Measurements from ENCODE around the gene TRPV6.
A peak's percentile ranks its signal among the peaks of the same experiment; 100 is the strongest.

TRPV6 gene

GRCh38 chr7:142916508-142916907 is 31.0 kb upstream of the TRPV6 start:
- TF ChIP-seq CTCF (IDR thresholded peaks at IDR 0.05; ENCODE audit: insufficient read depth, low read depth, low read length, missing control alignments) = no peak
- no peak for DNase-seq (ENCODE audit: low read depth)
- H3K4me3 ChIP-seq (ENCODE audit: low read length) = no peak overlapping the region

DNA sequence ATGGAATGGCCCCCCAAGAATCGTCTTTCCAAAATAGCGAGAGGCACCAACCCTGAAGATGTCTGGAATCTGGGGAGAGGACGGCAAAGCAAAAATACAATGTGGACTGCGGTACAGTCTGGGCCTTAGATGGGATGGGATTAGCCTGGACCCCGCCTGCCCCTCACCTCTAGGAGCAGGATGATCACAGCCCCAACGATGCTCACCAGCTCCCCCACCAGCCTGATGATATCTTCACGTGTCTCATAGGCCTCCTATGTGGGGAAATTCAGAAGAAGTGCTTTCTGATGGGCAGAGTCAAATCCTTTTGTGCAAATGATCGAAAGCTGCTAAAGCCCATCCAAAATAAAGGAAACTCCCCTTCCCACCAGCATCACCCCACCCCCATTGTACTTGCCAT is 29.8 kb upstream of the TRPV6 start:
- H3K4me3 ChIP-seq (ENCODE audit: low read length) = no peak overlapping the region
- DNase-seq (ENCODE audit: low read depth) = no peak
- TF ChIP-seq CTCF (IDR thresholded peaks at IDR 0.05; ENCODE audit: insufficient read depth, low read depth, low read length, missing control alignments) = no peak

- no peak overlapping the region for H3K4me3 ChIP-seq (ENCODE audit: low read length)
Measured at GRCh38 chr7:142914121-142914520, 28.6 kb upstream of the TRPV6 start.

DNA sequence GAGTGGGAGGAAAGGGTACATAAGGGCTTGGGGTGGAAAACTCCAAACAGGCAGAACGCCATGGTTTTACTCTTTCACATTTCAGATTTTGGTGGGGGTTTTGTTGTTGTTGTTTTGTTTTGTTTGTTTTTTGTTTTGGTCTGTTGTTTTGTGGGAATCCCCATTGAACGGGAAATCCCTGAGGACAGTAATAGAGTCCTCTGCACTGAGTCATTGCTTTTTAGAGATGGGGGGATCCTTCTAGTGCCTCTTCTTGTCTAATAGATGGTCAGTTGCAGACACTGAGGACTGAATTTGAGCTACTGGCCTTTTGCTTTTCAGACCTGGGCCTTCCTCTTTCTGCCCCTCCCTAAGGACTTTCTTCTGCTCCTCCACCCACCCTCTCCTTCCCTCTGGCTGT is 28.0 kb upstream of the TRPV6 start:
- no peak for TF ChIP-seq CTCF (IDR thresholded peaks at IDR 0.05; ENCODE audit: insufficient read depth, low read depth, low read length, missing control alignments)
- DNase-seq (ENCODE audit: low read depth) = no peak
- H3K4me3 ChIP-seq (ENCODE audit: low read length) = no peak overlapping the region

More at GRCh38 chr7:142914121-142914520, 28.6 kb upstream of the TRPV6 start:
- DNase-seq (ENCODE audit: low read depth) = no peak
- no peak for TF ChIP-seq CTCF (IDR thresholded peaks at IDR 0.05; ENCODE audit: insufficient read depth, low read depth, low read length, missing control alignments)

DNA sequence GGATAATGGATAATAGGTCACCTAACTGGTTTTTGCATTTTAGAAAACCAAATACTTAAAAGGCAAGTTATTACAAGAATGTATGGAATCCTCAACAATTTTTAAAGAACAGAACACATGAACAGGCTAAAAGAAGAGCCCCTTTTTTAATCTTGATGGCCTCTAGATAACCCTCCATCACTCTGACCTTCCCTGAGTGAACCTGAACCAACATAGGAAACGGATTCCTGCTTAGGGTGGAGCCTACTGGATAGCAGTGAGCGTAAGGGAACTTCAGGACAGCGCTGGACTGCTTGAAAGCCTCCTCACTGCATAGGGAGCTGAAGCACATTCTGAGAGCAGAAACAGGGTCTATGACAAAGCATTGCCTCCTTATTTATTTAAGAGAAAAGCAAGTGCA is 27.5 kb upstream of the TRPV6 start:
- DNase-seq (ENCODE audit: low read depth) = no peak
- TF ChIP-seq CTCF (IDR thresholded peaks at IDR 0.05; ENCODE audit: insufficient read depth, low read depth, low read length, missing control alignments) = no peak
- no peak overlapping the region for H3K4me3 ChIP-seq (ENCODE audit: low read length)

GRCh38 chr7:142910481-142910880 is 24.9 kb upstream of the TRPV6 start:
- no peak overlapping the region for H3K4me3 ChIP-seq (ENCODE audit: low read length)
- no peak for DNase-seq (ENCODE audit: low read depth)
- no peak for TF ChIP-seq CTCF (IDR thresholded peaks at IDR 0.05; ENCODE audit: insufficient read depth, low read depth, low read length, missing control alignments)

GRCh38 chr7:142910031-142910433 is 24.5 kb upstream of the TRPV6 start:
- DNase-seq (ENCODE audit: low read depth) = peak; percentile 2
- TF ChIP-seq CTCF (IDR thresholded peaks at IDR 0.05; ENCODE audit: insufficient read depth, low read depth, low read length, missing control alignments) = no peak
- no peak overlapping the region for H3K4me3 ChIP-seq (ENCODE audit: low read length)
